NB4 (cell line): ENCODE results near the gene ALPK3.

Source experiments
- DNase-seq: peaks from one replicate; pipeline ENCODE4 v3.0.0; 2010; ENCODE audit warnings: low read depth
- H3K4me3 ChIP-seq: one replicate; pipeline ENCODE4 v1.5.1; 2011; ENCODE audit warnings: mild to moderate bottlenecking, low read depth, low read length, moderate library complexity
- CTCF ChIP-seq: IDR thresholded peaks from one replicate; pipeline ENCODE4 v1.5.1; 2012; ENCODE audit warnings: low read depth, low read length
- MAX ChIP-seq: IDR thresholded peaks from 2 replicates; pipeline ENCODE4 v1.6.1; 2011; ENCODE audit warnings: low read depth, low read length
- MYC ChIP-seq: IDR thresholded peaks from 2 replicates; pipeline ENCODE4 v1.6.1; 2011; ENCODE audit warnings: low read depth, low read length
- POLR2A ChIP-seq: IDR thresholded peaks from 2 replicates; pipeline ENCODE4 v1.6.1; 2011; ENCODE audit warnings: mild to moderate bottlenecking; ENCODE audit not compliant: insufficient read length; ENCODE audit errors: extremely low read depth

The ALPK3 gene

GRCh38 chr15:84822653-84823281, 5.6 kb downstream of the ALPK3 start:
- DNase-seq, result no peak

GRCh38 chr15:84823282-84823878, 6.2 kb downstream of the ALPK3 start:
- no peak for TF ChIP-seq CTCF
- no peak for TF ChIP-seq MAX
- no peak for TF ChIP-seq MYC
- no peak for TF ChIP-seq POLR2A
- no peak for DNase-seq
- H3K4me3 ChIP-seq, result no peak overlapping the region

More at GRCh38 chr15:84822653-84823281, 5.6 kb downstream of the ALPK3 start:
- H3K4me3 ChIP-seq, result no peak overlapping the region
- TF ChIP-seq POLR2A (no peak), MAX (no peak), CTCF (no peak), MYC (no peak)

GRCh38 chr15:84824260-84825007, 7.3 kb downstream of the ALPK3 start:
- H3K4me3 ChIP-seq, result no peak overlapping the region
- TF ChIP-seq CTCF (no peak), MAX (no peak), POLR2A (no peak), MYC (no peak)
- no peak for DNase-seq

GRCh38 chr15:84826369-84826823, 9.2 kb downstream of the ALPK3 start:
- no peak overlapping the region for H3K4me3 ChIP-seq
- no peak for TF ChIP-seq POLR2A
- peak; percentile 41 for TF ChIP-seq CTCF
- DNase-seq, result peak; percentile 44

- DNase-seq, result no peak
- no peak overlapping the region for H3K4me3 ChIP-seq
- TF ChIP-seq MYC (no peak), CTCF (no peak), POLR2A (no peak), MAX (no peak)
These were observed 10.1 kb downstream of the ALPK3 start for GRCh38 chr15:84827246-84827645.
